HEK293 (cell line): ENCODE data around the gene TBX4.

ENCODE experiments used
- CTCF ChIP-seq: fragments of 450-650 bp; formaldehyde crosslinking; IDR thresholded peaks from 2 replicates; pipeline ENCODE4 v1.5.1; 2016; ENCODE audit warnings: missing biosample characterization, missing genetic modification characterization
- PRDM10 ChIP-seq: fragments of 450-650 bp; formaldehyde crosslinking; IDR thresholded peaks from 2 replicates; pipeline ENCODE4 v1.5.1; 2016; ENCODE audit warnings: missing biosample characterization, missing genetic modification characterization
- ZFP3 ChIP-seq: fragments of 450-650 bp; formaldehyde crosslinking; IDR thresholded peaks from 2 replicates; pipeline ENCODE4 v1.5.1; 2016; ENCODE audit warnings: low read depth, missing biosample characterization, missing genetic modification characterization
- ZNF211 ChIP-seq: fragments of 450-650 bp; formaldehyde crosslinking; IDR thresholded peaks from 2 replicates; pipeline ENCODE4 v1.5.1; 2016; ENCODE audit warnings: low read depth, missing biosample characterization, missing genetic modification characterization
- ZNF221 ChIP-seq: fragments of 450-650 bp; formaldehyde crosslinking; IDR thresholded peaks from 2 replicates; pipeline ENCODE4 v1.5.1; 2017; ENCODE audit warnings: missing biosample characterization, missing genetic modification characterization, borderline replicate concordance
- ZNF274 ChIP-seq, 2 experiments: fragments of 200-500 bp in 1 of 2; fragments of 450-650 bp in 1 of 2; sonication (Bioruptor generic) in 1 of 2; formaldehyde crosslinking in 1 of 2; IDR thresholded peaks; 2 replicates each; pipeline versions ENCODE4 v1.5.1 to v1.6.1; 2014 to 2016; ENCODE audit warnings: borderline replicate concordance in 1 of 2, inconsistent platforms in 1 of 2, low read length in 1 of 2, missing biosample characterization in 1 of 2, missing genetic modification characterization in 1 of 2
- ZNF362 ChIP-seq: fragments of 450-650 bp; formaldehyde crosslinking; IDR thresholded peaks from 2 replicates; pipeline ENCODE4 v1.5.1; 2016; ENCODE audit warnings: missing biosample characterization, missing genetic modification characterization
- ZNF549 ChIP-seq: fragments of 450-650 bp; IDR thresholded peaks from 2 replicates; pipeline ENCODE4 v1.5.1; 2018; ENCODE audit warnings: missing biosample characterization, missing genetic modification characterization, mild to moderate bottlenecking, inconsistent platforms, moderate library complexity
- ZNF76 ChIP-seq: fragments of 450-650 bp; formaldehyde crosslinking; IDR thresholded peaks from 2 replicates; pipeline ENCODE4; 2016; ENCODE audit warnings: low read depth, missing biosample characterization, missing genetic modification characterization, borderline replicate concordance
- ZNF777 ChIP-seq: fragments of 450-650 bp; formaldehyde crosslinking; IDR thresholded peaks from 2 replicates; pipeline ENCODE4 v1.5.1; 2017; ENCODE audit warnings: missing biosample characterization, missing genetic modification characterization, borderline replicate concordance
- ZNF791 ChIP-seq: fragments of 450-650 bp; formaldehyde crosslinking; IDR thresholded peaks from 2 replicates; pipeline ENCODE4 v1.5.1; 2016; ENCODE audit warnings: missing biosample characterization, missing genetic modification characterization
- ZNF837 ChIP-seq: fragments of 450-650 bp; formaldehyde crosslinking; IDR thresholded peaks from 2 replicates; pipeline ENCODE4 v1.5.1; 2016; ENCODE audit warnings: missing biosample characterization, missing genetic modification characterization

DNA sequence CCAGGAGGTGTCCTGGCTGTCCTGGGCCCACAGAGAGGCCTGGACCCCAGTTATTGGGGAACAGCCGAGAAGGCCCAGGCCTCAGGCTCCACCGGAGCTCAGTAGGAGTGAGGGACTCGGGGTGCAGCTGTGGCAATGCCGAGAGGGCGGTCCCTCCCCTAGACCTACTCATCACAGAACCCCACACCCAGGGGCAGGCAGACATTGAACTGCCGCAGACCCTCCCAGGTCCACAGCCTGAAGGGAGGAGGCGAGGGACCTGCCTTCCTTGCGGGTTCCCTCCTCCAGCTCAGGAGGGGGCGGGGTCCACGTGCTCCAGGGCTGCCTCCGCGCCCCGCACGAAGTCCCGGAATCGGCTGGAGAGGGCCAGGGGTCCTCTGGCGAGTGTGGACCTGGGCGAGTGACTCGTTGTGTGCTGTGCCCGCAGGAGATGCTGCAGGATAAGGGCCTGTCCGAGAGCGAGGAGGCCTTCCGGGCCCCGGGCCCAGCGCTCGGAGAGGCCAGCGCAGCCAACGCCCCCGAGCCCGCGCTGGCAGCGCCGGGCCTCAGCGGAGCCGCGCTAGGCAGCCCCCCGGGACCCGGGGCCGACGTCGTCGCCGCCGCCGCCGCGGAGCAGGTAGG lies 3.9 kb downstream of the TBX4 start:
- TF ChIP-seq CTCF (no peak), ZNF221 (tag by site-specific recombination) (no peak), PRDM10 (no peak), ZNF362 (tag by site-specific recombination) (no peak), ZNF777 (no peak), ZNF274 (IDR thresholded peaks at IDR 0.05; ENCODE audit: low read length) (no peak), ZNF274 (tag by site-specific recombination; IDR thresholded peaks at IDR 0.05; ENCODE audit: borderline replicate concordance) (no peak), ZNF211 (tag by site-specific recombination) (no peak), ZFP3 (tag by site-specific recombination) (no peak), ZNF549 (tag by site-specific recombination) (no peak), ZNF76 (tag by site-specific recombination) (no peak), ZNF837 (tag by site-specific recombination) (no peak), ZNF791 (no peak)
